Omental fat pad (tissue), 4 donors: Measurements from ENCODE around the gene LGALS12. TPM values are rescaled to one million over a fixed set of nuclear protein-coding genes. Genes with fewer than 3 reads are reported as not detected.
"Not testable (repeated sequence)": the region's sequence is repeated elsewhere in the genome, so short reads cannot be mapped to it uniquely, and the experiment has no call there.

Source experiments
- ATAC-seq: fragments of 150-250 bp; one replicate; pipeline ENCODE4 v1.9.1; 2016; ENCODE audit warnings: mild to moderate bottlenecking, moderate library complexity; ENCODE audit not compliant: low FRiP score
- DNase-seq: peaks from one replicate; pipeline ENCODE4 v3.0.0-alpha.2; 2019; ENCODE audit warnings: low spot score
- total RNA-seq, 4 donors: library from RNA; depleted of rRNA; stranded (reverse); fragments of >200 nt; gene quantifications; one replicate each; pipeline ENCODE4 v1.1.0, GENCODE V29; 2016
- TF ChIP-seq, protein P1 (sequence below), 3 donors: fragments of 450-650 bp; IDR thresholded peaks; one replicate each; pipeline ENCODE4 v1.5.1; 2016 to 2017; ENCODE audit warnings: antibody characterized with exemption in 3 of 3, mild to moderate bottlenecking in 3 of 3, moderate library complexity in 2 of 3

LGALS12 gene
- total RNA-seq, 4 donors from 2014 or later: 59.3 to 98.5 (median 78.3) TPM

DNA sequence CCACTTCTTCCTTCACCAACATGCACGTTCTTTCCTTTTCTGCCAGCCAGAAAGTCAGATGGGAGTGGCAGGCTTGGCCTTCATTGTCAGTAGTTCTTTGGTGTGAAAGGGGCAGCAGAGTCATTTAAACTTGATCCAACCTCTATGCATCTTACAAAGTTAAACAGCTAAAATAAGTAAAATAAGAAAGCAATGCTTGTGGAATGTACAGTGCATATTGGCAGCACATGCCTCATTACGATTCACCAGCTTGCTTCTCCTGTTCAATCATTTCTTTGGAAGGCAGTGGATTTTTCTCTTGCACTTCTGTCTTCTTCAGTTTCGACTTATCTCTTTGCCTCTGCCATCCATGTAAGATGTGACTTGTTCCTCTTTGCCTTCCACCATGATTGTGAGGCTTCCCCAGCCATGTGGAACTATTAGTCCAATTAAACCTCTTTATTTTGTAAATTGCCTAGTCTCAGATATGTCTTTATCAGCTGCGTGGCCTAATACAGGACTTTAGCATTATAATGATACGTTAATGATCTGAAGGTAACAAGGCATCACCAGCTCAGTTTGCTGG is 14.8 kb downstream of the LGALS12 start:
- TF ChIP-seq, protein P1, sequence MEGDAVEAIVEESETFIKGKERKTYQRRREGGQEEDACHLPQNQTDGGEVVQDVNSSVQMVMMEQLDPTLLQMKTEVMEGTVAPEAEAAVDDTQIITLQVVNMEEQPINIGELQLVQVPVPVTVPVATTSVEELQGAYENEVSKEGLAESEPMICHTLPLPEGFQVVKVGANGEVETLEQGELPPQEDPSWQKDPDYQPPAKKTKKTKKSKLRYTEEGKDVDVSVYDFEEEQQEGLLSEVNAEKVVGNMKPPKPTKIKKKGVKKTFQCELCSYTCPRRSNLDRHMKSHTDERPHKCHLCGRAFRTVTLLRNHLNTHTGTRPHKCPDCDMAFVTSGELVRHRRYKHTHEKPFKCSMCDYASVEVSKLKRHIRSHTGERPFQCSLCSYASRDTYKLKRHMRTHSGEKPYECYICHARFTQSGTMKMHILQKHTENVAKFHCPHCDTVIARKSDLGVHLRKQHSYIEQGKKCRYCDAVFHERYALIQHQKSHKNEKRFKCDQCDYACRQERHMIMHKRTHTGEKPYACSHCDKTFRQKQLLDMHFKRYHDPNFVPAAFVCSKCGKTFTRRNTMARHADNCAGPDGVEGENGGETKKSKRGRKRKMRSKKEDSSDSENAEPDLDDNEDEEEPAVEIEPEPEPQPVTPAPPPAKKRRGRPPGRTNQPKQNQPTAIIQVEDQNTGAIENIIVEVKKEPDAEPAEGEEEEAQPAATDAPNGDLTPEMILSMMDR (IDR thresholded peaks at IDR 0.05): no peak

DNA sequence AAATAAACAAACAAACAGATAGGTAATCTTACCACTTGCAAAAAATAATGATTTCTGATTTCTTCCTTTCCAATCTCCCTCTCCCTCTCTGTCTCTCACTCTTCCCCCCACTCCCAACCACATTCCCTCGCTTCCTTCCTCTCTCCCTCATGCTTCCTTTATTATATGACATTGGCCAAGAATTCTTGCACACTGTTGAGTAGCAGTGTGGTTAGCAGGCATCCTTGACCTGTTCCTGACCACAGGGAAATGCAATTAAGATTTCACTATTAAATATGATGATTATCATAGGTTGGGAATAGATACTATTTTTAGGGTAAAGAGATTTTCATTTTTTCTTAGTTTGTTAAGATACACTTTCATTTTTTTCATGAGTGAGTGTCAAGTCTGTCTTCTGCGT is 16.0 kb downstream of the LGALS12 start:
- DNase-seq: no peak
- TF ChIP-seq, protein P1 (IDR thresholded peaks at IDR 0.05): no peak
- no peak for ATAC-seq

More for the DNA sequence above, 14.8 kb downstream of the LGALS12 start:
- no peak for DNase-seq
- ATAC-seq: no peak

DNA sequence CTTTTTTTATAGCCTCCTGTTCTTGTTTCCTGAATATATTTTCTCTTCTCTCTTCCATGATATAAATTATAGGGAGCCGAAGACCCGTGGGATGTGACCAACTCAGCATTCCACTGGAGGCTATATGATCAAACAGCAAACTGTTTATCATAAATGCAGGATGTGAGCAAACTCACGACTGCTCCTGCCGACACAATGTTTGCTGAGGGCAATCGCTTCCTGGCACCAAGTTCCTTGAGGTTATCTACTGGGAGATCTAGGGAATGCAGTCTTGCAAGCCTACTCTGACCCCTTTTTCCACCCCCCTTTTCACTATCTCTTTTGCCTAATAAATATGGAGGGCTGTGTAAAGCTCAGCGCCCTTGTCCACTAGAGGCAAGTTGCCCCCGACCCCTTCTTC is 17.3 kb downstream of the LGALS12 start:
- ATAC-seq (no peak), DNase-seq (no peak)
- TF ChIP-seq, protein P1 (IDR thresholded peaks at IDR 0.05): no peak

DNA sequence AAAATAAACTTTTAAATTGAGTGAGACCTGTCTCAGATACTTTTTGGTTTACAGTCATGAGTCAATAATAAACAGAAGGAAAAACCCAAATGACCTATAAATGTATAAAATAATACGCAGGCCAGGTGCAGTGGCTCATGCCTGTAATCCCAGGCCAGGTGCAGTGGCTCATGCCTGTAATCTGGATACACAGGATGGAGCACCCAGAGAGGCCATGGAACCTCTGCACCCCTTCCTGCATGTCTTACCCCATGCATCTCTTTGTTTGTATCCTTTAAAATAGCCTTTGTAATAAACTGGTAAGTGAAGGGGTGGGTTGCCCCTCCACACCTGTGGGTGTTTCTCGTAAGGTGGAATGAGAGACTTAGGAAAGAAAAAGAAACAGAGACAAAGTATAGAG is 21.8 kb downstream of the LGALS12 start:
- TF ChIP-seq, protein P1 (IDR thresholded peaks at IDR 0.05): no peak
- ATAC-seq (no peak), DNase-seq (no peak)

DNA sequence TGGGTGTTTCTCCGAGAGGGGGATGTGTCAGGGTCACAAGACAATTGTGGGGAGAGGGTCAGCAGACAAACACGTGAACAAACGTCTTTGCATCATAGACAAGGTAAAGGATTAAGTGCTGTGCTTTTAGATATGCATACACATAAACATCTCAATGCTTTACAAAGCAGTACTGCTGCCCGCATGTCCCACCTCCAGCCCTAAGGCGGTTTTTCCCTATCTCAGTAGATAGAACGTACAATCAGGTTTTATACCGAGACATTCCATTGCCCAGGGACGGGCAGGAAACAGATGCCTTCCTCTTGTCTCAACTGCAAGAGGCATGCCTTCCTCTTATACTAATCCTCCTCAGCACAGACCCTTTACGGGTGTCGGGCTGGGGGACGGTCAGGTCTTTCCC is 22.3 kb downstream of the LGALS12 start:
- DNase-seq, ATAC-seq: not testable (repeated sequence)

DNA sequence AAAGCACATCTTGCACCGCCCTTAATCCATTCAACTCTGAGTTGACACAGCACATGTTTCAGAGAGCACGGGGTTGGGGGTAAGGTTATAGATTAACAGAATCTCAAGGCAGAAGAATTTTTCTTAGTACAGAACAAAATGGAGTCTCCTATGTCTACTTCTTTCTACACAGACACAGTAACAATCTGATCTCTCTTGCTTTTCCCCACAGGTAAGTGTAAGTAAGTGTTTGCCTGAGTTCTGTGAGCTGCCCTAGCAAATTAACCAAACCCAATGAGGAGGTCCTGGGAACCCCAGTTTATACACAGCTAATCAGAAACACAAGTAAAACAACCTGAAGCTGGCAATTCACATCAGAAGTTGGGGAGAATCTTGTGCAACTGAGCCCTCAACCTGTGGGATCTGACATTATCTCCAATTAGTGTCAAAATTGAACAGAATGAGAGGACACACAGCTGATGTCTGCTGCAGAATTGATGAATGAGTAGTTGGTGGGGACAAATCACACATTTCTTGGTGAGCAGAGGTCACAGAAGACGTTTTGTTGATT is 22.9 kb downstream of the LGALS12 start:
- not testable (repeated sequence) for ATAC-seq, DNase-seq

DNA sequence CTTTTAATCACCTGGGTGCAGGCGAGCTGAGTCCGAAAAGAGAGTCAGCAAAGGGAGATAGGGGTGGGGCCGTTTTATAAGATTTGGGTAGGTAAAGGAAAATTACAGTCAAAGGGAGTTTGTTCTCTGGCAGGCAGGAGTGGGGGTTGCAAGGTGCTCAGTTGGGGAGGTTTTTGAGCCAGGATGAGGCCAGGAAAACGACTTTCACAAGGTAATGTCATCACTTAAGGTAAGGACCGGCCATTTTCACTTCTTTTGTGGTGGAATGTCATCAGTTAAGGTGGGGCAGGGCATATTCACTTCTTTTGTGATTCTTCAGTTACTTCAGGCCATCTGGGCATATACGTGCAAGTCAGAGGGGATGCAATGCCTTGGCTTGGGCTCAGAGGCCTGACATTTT is 23.5 kb downstream of the LGALS12 start:
- not testable (repeated sequence) for ATAC-seq, DNase-seq

DNA sequence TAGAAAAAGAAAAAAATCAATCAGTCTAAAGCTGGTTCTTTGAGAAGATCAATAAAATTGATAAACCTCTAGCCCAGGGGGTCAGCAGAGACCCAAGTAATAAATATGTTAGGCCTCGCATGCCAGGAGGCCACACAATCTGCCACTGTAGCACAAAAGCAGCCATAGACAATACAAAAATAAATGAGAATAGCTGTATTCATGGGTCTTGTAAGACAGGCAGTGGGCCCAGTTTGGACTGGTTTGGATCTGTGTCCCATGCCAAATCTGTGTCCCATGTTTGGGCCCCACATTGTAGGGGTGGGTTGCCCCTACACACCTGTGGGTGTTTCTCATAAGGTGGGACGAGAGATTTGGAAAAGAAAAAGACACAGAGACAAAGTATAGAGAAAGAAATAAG is 24.1 kb downstream of the LGALS12 start:
- ATAC-seq: no peak

DNA sequence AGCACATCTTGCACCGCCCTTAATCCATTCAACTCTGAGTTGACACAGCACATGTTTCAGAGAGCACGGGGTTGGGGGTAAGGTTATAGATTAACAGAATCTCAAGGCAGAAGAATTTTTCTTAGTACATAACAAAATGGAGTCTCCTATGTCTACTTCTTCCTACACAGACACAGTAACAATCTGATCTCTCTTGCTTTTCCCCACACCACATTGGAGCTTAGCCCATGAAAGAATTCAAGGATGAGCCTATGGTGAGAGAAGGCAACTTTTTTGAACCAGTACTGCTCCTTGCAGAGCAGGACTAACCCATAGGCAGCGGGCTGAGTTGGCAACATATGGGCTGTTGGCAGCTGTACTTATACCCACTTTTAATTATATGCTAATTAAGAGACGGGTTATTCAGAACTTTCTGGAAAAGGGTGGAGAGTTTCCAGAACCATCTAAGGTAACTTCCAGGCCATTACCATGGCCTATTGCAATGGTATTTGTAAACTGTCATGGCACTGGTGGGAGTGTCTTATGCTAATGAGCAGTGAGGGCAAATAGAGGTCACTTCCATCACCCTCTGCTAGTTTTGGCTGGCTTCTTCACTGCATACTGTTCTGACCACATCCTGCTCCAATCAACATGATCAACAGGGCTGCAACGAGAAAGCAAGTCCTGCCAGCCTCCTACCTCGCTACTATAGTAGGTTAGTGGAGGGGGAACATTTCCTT is 25.3 kb downstream of the LGALS12 start:
- not testable (repeated sequence) for ATAC-seq, DNase-seq

More for the DNA sequence above, 24.1 kb downstream of the LGALS12 start:
- DNase-seq: no peak
- TF ChIP-seq, protein P1 (IDR thresholded peaks at IDR 0.05): no peak
